NCI-H510A (cell line): ENCODE measurements around the gene SHC4.
"Not testable (repeated sequence)": the region's sequence is repeated elsewhere in the genome, so short reads cannot be mapped to it uniquely, and the experiment has no call there.

Experiments
- DNase-seq: peaks from one replicate; lab custom pipeline; 2025; lab: John Stamatoyannopoulos, UW

The SHC4 gene

DNA sequence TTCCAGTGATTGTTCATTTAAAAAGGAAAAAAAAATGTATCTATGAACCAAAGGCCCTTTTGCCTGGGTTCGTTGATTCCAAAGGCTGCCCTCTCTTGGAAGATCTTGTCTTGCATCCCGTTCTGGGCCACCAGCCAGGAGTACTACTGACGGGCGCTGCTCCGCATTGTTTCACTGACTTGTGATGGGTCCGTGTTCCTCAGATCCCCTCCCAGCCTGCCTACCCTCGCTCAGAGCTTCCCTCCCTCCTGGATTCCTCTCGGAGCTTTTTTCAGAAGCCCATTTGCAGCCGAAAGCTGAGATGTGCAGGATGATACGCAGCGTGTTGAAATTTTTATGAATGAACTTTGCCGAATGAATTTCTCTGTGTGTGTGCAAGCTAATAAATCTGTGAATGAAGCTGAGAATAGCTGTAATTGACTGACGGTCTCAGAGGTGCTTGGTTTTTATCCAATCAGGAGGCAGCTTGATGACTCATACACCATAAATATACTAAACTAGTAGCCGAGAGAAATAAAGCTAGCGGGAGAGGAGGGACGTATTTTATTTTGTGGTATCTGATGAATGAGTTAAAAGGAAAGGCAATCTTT, at the start of gene SHC4:
TSS of gene SHC4 (minus strand) at position 396 of the 590 bp plus-strand sequence. CDS start 904 bp downstream, outside the sequence.
- DNase-seq: no peak

- DNase-seq: no peak
Observed at GRCh38 chr15:48999314-48999713, 35.6 kb upstream of the SHC4 start.

GRCh38 chr15:48996276-48996675, 32.6 kb upstream of the SHC4 start:
- DNase-seq: no peak

DNA sequence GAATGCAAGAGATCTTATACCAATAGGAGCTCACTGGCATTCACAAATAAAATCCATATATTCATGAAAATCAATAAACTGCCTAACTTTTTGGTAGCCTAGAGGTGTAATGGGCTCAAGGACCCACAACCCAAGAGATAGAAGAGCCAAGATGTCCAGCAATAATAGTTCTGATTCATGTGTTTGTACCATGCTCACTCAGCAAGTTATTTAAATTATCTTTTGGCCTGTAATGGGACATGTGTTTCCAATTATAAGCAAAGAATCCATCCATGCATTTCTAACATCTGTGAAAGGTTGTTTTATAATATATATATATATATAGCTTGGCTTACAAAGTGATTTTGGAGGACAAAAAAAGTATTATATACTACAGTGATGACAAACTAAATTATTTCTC, 29.7 kb upstream of the SHC4 start:
- no peak for DNase-seq

DNA sequence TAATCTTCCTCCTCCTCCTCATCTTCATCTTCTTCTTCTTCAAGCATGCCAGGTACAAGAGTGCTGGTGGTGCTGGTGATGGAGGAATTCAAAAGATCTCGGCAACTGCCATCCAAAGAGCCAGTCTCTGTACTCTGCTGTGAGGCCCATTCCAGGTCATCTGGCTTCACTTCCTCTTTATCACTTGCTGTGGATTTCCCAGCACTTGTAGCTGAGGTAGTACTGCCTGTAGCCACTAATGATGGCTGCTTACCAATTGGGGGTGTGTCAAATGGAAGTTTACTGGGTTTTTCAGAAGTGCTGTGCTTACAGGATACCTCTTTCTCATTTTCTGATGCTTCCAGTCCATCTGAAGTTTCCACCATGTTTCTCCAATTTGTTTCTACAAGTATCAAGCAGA, 28.8 kb upstream of the SHC4 start:
- no peak for DNase-seq

DNA sequence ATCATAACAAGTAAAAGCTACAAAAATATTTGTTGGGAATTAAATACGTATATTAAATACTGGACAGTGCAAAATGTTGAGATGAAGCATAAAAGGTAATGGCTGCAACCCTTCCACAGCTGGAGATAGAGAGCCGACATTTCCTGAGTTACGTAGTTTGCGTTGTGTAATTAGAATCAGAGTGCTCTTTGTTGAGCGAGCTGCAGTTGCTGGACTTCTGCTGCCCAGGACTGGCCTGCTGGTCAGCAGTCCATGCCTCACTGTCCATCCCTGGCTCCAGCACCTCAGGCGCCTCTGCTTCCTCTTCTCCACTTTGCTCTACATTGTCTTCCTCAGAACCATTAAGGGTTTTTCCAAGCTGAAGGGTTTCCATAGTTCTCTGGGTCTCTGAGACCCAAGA, 28.4 kb upstream of the SHC4 start:
- DNase-seq: no peak

DNA sequence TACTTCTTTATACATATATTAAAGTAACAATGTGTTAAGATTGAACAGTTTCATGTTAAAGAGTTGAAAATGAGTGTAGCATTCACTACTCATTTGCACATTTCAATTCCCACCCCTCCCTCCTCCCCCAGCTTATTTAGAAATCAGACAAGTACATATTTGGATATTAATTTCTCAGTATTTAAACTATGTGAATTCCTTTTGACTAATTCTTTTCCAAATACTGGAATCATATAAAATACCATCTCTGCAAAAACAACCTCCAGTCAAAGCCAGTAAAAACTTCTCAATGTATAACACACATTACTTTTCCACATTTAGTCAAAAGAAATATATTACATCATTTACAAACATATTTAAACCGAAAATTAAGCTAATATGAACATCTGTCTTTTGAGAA, 25.5 kb upstream of the SHC4 start:
- DNase-seq: no peak

GRCh38 chr15:48987142-48987541, 23.4 kb upstream of the SHC4 start:
- DNase-seq: no peak

- no peak for DNase-seq
Observed at GRCh38 chr15:48986240-48986639, 22.5 kb upstream of the SHC4 start.

DNA sequence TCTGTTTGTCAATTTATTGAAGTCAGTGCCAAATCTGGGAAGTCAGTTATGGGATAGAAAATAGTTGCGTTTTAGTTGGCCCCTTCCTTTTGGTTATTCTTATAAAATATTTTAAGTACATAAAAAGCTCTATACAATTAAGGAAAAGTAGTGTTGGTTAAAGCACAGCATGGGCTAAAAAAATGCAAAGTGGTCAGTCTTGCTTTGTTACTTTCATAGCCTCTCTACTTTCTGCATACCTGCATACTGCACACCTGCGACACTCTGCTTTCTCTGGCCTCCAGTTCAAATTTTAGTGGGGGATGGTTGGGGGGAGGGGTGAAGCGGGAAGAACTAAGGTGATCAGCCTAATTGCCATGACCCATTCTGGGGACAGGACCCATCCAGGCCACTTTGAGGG, 21.8 kb upstream of the SHC4 start:
- no peak for DNase-seq

DNA sequence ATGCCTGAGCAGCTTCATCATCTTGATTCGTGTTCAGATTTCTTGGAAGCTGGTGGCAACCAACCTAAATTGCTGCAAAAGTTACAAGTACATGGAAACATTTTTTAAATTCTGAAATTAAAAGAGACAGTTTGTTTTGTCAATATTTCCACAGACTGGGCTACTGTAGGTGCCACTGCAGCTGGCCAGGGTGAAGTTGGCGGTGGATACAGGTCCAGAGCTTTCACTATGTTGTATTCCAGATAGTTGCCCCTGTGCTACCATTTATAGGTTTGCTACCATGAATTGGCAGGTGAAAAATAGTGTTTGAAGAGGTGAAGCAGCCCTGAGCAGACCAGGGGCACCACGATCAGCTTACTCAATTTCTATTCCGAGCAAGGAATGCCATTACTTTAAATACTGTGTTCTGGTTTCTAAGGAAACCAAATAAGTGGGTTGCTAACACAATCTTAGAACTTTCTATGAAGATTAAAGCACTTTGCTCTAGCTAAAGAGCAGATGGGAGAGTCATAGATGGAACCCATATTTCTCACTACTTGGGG, 21.2 kb upstream of the SHC4 start:
- DNase-seq: no peak

- DNase-seq: no peak
Observed at GRCh38 chr15:48984021-48984710, 20.4 kb upstream of the SHC4 start.

DNA sequence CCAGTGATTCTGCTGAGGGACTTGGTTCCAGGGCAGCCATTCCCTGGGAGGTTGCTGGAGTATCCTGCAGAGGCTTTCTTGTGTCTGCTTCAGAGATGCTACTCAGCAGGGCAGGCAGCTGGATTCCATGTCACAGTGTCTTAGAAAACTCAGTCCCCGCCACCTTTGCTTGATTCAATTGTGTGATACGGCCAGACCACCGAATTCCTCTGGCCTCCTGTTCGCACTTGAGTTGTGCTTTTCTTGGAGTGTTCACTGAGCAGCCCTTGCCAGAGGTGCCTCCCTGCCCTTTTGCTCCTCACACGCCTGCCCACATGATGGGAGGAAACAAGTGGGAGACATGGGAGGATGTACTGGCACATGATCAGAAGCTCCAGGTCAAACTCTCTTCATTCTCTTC, 19.6 kb upstream of the SHC4 start:
- no peak for DNase-seq

DNA sequence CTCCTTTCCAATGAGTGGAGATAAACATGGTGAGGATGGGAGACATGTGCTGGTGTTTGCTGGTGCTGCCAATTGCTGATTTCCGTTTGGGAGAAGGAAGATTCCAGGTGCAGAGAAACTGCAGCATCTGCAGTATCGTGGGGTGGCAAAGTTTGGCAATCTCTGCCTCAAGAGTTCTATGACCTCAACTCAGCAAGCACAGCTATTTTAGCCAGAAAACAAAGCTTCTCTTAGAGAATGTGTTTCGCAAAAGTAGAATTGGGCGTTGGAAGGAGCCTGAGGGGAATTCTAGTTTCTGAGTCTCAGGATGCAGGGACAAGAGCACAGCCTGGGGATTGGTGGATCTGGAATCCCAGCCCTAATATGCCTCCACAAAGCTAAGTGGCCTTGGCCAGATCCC, 18.2 kb upstream of the SHC4 start:
- DNase-seq: no peak

DNA sequence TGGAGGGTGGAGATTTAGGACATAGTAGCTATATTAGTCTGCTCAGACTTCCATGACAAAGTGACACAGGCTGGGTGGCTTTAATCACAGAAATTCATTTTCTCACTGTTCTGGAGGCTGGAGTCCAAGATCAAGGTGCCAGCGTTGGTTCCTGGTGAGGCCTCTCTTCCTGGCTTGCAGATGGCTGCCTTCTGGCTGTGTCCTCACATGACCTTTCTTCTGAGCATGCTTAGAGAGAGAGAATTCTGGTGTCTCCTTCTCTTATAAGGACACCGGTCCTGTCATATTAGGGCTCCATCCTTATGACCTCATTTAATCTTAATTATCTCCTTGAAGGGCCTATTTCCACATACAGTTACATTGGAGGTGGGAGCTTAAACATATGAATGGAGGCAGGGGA, 14.9 kb upstream of the SHC4 start:
- DNase-seq: no peak

DNA sequence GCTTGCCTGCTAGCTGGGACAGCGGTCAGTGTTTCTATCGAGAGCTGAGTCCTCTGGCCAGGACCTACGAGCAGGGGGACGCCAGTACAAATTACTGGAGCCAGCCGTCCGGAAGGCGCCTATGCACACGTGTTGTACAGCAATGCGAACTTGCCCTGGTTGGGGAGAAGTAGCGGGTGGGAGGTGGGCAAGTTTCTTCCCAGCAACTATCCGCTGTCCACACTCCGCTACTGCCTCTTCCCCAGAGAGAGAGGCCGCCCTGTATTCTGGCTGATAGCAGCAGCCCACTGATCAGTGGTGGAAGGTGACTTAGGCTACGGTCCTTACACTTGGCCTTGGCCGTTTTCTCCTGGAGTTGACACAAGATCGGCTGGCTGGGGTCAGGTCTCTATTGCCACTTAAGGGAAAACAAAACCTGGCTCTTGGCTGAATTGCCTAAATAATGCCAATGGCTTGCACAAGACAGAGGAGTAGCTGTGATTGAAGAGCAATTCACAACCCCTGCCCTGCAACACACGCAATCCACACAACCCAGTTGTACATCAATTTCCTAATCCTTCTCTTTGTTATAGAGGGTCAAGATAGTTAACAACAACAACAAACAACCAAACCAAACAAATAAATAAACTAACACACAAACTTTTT, 12.8 kb upstream of the SHC4 start:
- DNase-seq: no peak

- peak; percentile 61 for DNase-seq
Observed at GRCh38 chr15:48975472-48976419, 12.0 kb upstream of the SHC4 start.

DNA sequence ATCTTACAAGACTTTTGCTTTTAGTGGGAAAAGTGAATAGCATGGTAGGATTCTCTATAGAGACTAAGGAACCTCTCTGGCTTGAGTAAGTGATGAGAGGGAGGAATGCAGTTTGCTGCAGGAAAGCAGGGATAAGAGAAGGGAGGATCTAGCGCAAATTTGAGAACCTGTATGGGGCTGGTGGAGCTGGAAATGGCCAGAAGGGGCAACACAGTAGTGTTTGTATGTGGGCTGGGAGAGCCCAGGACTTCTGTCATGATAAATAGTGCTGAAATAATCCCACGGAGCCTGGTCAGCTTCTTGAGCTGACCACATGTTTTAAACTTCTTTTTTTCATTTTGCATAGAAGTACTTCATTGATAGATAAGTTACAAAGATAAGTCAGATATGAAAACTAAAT, 11.2 kb upstream of the SHC4 start:
- DNase-seq: no peak

DNA sequence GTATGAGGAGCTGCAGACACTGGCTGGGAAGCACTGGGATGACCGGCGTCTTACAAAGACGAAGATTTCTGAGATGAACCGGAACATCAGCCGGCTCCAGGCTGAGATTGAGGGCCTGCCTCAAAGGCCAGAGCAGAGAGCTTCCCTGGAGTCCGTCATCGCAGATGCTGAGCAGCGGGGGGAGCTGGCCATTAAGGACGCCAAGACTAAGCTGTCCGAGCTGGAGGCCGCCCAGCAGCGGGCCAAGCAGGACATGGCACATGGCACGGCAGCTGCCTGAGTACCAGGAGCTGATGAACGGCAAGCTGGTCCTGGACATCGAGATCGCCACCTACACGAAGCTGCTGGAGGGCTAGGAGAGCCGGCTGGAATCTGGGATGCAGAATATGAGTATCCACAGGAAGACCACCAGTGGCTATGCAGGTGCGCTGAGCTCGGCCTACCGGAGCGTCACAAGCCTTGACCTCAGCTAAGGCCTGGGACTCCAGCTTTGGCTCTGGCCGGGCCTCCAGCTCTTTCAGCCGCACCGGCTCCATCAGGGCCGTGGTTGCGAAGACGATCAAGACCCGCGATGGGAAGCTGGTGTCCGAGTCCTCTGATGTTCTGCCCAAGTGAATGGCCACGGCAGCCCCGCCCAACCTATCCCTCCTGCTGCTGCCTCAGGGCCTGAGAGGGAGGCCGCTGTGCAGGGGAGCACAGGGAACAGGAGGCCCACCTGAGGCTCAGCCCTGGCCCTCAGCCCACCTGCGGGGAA, 9.2 kb upstream of the SHC4 start:
- DNase-seq: no peak

DNA sequence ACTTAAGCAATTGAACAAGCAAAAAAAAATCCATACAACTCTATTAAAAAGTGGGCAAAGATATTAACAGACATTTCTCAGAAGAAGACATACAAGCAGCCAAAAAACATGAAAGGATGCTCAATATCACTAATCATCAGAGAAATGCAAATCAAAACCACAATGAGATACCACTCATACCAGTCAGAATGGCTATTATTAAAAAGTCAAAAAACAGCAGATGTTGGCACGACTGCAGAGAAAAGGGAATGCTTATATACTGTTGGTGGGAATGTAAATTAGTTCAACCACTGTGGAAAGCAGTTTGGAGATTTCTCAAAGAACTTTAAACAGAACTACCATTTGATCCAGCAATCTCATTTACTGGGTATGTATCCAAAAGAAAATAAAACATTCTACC, 7.2 kb upstream of the SHC4 start:
- DNase-seq: not testable (repeated sequence)

DNA sequence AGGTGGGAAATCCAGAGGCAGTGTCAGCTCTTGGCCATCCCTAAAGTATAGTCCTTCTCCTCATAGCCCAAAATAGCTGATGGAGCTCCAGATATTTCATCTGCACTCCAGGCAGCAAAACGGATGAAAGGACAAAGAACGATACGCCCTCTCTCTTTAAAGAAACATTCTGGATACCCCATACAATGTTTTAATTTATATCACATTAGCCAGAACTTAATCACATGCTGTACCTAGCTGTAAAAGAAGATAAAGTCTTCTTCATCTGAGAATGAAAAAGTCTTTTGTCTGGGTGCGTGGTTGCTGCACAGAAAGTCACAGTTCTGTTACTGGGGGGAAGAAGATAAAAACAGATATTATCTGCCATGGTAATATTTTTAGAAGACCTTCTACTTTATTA, 4.3 kb upstream of the SHC4 start:
- no peak for DNase-seq
